CD4-positive, alpha-beta T cell (primary cell): ENCODE measurements around the gene WDR31. TPM values are rescaled to one million over a fixed set of nuclear protein-coding genes. Genes with fewer than 3 reads are reported as not detected.

ENCODE experiments used
- ATAC-seq: fragments of 200-7000 bp; cut with Tn5 transposase; one replicate; pipeline ENCODE4 v1.10.0; 2022; ENCODE audit warnings: mild to moderate bottlenecking; ENCODE audit not compliant: poor library complexity
- CTCF ChIA-PET: fragments of 350-600 bp; sonication (Branson Sonifier 250); formaldehyde crosslinking; loops from one replicate; lab custom pipeline; 2021; ENCODE audit warnings: antibody characterized with exemption, inconsistent platforms; lab: Charles Lee
- POLR2A ChIA-PET: fragments of 350-600 bp; sonication (Branson Sonifier 250); formaldehyde crosslinking; loops from one replicate; lab custom pipeline; 2021; ENCODE audit warnings: antibody characterized with exemption, inconsistent platforms; lab: Charles Lee
- DNase-seq, 14 experiments: peaks; one replicate each; pipeline ENCODE4 v3.0.0-alpha.2; 2013 to 2020; ENCODE audit warnings: mixed read lengths in 2 of 14
- H3K27ac ChIP-seq, 2 donors: one replicate each; pipeline versions ENCODE4 v1.5.1 to v1.7.0; 2013; ENCODE audit warnings: low read length in 2 of 2, low read depth in 1 of 2, mild to moderate bottlenecking in 1 of 2
- H3K27me3 ChIP-seq, 2 experiments: 1 replicate in 1 of 2; 2 replicates in 1 of 2; pipeline versions ENCODE4 v1.6.1 to v1.7.0; 2013; ENCODE audit warnings: low read length in 2 of 2, control low read depth in 1 of 2, mild to moderate bottlenecking in 1 of 2, moderate library complexity in 1 of 2; ENCODE audit not compliant: insufficient read depth in 2 of 2, control insufficient read depth in 1 of 2
- H3K36me3 ChIP-seq: one replicate; pipeline ENCODE4 v1.6.1; 2013; ENCODE audit warnings: low read length, control low read depth; ENCODE audit not compliant: insufficient read depth
- H3K4me1 ChIP-seq: one replicate; pipeline ENCODE4 v1.6.1; 2013; ENCODE audit warnings: low read length, control low read depth; ENCODE audit not compliant: insufficient read depth
- H3K4me3 ChIP-seq: one replicate; pipeline ENCODE4 v1.5.1; 2013; ENCODE audit warnings: mild to moderate bottlenecking, low read length, moderate library complexity
- H3K9me3 ChIP-seq, 2 experiments: 1 replicate in 1 of 2; 2 replicates in 1 of 2; pipeline versions ENCODE4 v1.6.1 to v1.7.0; 2013; ENCODE audit warnings: low read length in 2 of 2, mild to moderate bottlenecking in 2 of 2, control low read depth in 1 of 2, moderate library complexity in 1 of 2; ENCODE audit not compliant: control insufficient read depth in 1 of 2, insufficient read depth in 1 of 2
- H3K27ac Mint-ChIP-seq: one replicate; pipeline ENCODE4 v1.8.0; 2020; ENCODE audit warnings: mixed read lengths
- H3K27me3 Mint-ChIP-seq: one replicate; pipeline ENCODE4 v1.8.0; 2021; ENCODE audit warnings: mixed read lengths
- H3K36me3 Mint-ChIP-seq: one replicate; pipeline ENCODE4 v1.8.0; 2021; ENCODE audit warnings: low read depth, mixed read lengths
- H3K4me1 Mint-ChIP-seq: one replicate; pipeline ENCODE4 v1.8.0; 2021; ENCODE audit warnings: low read depth, mixed read lengths
- H3K4me3 Mint-ChIP-seq: one replicate; pipeline ENCODE4 v1.8.0; 2020; ENCODE audit warnings: mild to moderate bottlenecking, mixed read lengths
- H3K9me3 Mint-ChIP-seq: one replicate; pipeline ENCODE4 v1.8.0; 2020; ENCODE audit warnings: mixed read lengths
- intact Hi-C, 2 experiments: fragments of 100-400 bp; cut with DNase I in 1 of 2; cut with micrococcal nuclease in 1 of 2; formaldehyde crosslinking; loops; one replicate each; pipeline versions ENCODE4 v1.15.1 to v1.9.0; 2023 to 2025; cut with DNase I, micrococcal nuclease
- total RNA-seq, 174 experiments: library from RNA in 2 of 174; stranded (reverse) in 2 of 174; gene quantifications; one replicate each; pipeline ENCODE4 v1.2.3 and lab custom pipeline; 2021 to 2026
- TF ChIP-seq, protein P1 (sequence below): fragments of 200-600 bp; IDR thresholded peaks from one replicate; pipeline ENCODE4 v1.8.0; 2022; ENCODE audit warnings: antibody characterized with exemption, mild to moderate bottlenecking

WDR31 gene
- total RNA-seq, 2 experiments from 2014 or later = 0.14 to 0.22 TPM

DNA sequence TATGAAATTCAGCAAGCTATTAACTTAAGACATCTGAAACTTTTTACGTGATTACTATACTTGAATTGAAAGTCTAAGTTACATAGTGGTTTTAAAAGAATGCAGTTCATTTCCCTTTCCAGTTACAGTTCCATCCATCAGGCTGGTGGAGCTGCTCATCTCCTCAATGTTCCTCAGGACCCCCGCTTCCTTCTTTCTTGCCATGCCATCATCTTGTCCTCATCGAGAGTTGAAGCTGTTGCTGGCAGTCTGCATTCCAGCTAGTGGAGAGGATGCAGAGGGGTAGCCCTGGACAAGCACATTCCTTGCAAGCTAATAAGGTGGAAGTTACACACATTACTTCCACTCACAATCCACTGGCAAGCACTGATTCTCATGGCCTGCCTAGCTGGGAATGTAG lies 28.1 kb downstream of the WDR31 start:
- Histone ChIP-seq H3K27ac (no peak overlapping the region), H3K9me3 (no peaks in the 10 kb centered on the region), H3K4me1 (no peaks in the 10 kb centered on the region), H3K4me3 (no peak overlapping the region), H3K36me3 (no peaks in the 10 kb centered on the region), H3K27me3 (no peaks in the 10 kb centered on the region)
- Mint-ChIP-seq H3K27me3 (no peaks in the 10 kb centered on the region), H3K4me1 (no peaks in the 10 kb centered on the region), H3K4me3 (no peak overlapping the region), H3K36me3 (no peaks in the 10 kb centered on the region), H3K27ac (no peak overlapping the region), H3K9me3 (no peaks in the 10 kb centered on the region)
- POLR2A ChIA-PET = no interaction called here
- CTCF ChIA-PET = interaction anchor here (0.9 kb wide), 1 partner anchor 346 kb away, joined by 3 read pairs; no protein-coding TSS in a partner anchor
- TF ChIP-seq, protein P1, sequence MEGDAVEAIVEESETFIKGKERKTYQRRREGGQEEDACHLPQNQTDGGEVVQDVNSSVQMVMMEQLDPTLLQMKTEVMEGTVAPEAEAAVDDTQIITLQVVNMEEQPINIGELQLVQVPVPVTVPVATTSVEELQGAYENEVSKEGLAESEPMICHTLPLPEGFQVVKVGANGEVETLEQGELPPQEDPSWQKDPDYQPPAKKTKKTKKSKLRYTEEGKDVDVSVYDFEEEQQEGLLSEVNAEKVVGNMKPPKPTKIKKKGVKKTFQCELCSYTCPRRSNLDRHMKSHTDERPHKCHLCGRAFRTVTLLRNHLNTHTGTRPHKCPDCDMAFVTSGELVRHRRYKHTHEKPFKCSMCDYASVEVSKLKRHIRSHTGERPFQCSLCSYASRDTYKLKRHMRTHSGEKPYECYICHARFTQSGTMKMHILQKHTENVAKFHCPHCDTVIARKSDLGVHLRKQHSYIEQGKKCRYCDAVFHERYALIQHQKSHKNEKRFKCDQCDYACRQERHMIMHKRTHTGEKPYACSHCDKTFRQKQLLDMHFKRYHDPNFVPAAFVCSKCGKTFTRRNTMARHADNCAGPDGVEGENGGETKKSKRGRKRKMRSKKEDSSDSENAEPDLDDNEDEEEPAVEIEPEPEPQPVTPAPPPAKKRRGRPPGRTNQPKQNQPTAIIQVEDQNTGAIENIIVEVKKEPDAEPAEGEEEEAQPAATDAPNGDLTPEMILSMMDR = no peak
- DNase-seq (no peak), ATAC-seq (no peak)
- intact Hi-C loops = no loop called here

DNA sequence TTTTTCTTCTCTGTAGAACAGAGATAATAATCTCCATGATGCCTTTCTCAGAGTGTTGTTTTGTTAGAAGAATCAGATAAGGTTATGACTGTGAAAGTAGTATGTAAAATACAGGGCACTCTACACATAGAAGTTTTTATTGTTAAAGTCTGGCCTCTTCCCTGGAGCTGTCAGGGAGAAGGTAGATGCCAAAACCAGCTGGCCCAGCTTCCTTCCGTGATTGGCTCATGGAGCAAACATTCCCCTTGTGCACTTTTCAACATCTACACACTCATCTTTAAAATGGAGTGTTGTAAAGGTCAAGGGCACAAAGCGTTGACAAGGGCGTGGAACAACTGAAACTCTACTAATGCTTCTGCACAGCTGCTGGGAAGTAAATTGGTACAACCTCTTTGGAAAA lies 29.5 kb downstream of the WDR31 start:
- ChIA-PET POLR2A (no interaction called here), CTCF (no interaction called here)
- Histone ChIP-seq H3K9me3 (no peaks in the 10 kb centered on the region), H3K36me3 (no peaks in the 10 kb centered on the region), H3K4me3 (no peak overlapping the region), H3K27me3 (no peaks in the 10 kb centered on the region), H3K27ac (no peak overlapping the region), H3K4me1 (no peaks in the 10 kb centered on the region)
- DNase-seq (no peak), ATAC-seq (no peak)
- Mint-ChIP-seq H3K4me1 (no peaks in the 10 kb centered on the region), H3K4me3 (no peak overlapping the region), H3K27ac (no peak overlapping the region), H3K36me3 (no peaks in the 10 kb centered on the region), H3K9me3 (no peaks in the 10 kb centered on the region), H3K27me3 (no peaks in the 10 kb centered on the region)
- intact Hi-C loops = no loop called here
- TF ChIP-seq, protein P1 = no peak

DNA sequence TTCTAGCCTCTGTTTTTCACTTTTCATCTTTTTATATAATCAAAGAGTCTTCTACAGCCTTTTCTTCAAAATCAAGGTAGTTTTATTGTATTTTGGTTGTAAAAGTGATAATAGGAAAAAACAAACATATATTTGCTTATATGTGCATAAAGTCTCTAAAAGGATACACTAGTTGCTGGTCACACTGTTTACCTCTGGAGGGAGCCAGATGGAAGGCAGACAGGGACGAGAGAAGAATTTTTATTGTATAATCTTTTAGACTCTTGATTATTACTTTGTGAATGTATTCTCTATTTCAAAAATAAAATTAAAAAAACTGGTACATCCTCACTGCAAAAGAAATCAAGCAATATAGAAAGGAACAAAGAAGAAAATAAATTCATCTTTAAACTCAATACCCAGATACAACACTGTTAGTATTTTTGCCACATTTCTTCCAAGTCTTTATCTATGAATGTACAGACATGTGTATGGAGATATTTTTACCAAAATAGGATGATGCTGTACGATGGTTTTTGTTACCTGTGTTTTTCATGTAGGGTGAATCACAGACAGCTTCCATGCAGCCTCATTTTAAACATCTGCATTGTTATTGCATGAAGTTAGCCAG lies 30.8 kb downstream of the WDR31 start:
- intact Hi-C loops = loop anchor here (1.0 kb wide), 3 partner anchors 40 to 349 kb away; partner anchors contain the start of gene BSPRY (in 1 of the 2)
- no peaks in the 10 kb centered on the region for H3K9me3 ChIP-seq
- ChIA-PET POLR2A (no interaction called here), CTCF (no interaction called here)
- DNase-seq (peak in 7 of 14 experiments; percentile 1 to 56 (median 24)), ATAC-seq (peak; percentile 46)
- no peaks in the 10 kb centered on the region for H3K36me3 Mint-ChIP-seq
- H3K4me3 ChIP-seq = no peak overlapping the region
- no peaks in the 10 kb centered on the region for H3K4me1 ChIP-seq
- H3K27me3 ChIP-seq = no peaks in the 10 kb centered on the region
- H3K36me3 ChIP-seq = no peaks in the 10 kb centered on the region
- H3K4me3 Mint-ChIP-seq = no peak overlapping the region
- H3K27ac ChIP-seq = no peak overlapping the region
- TF ChIP-seq, protein P1 = peak; percentile 56
- H3K27ac Mint-ChIP-seq = no peak overlapping the region
- H3K9me3 Mint-ChIP-seq = no peaks in the 10 kb centered on the region
- H3K27me3 Mint-ChIP-seq = no peaks in the 10 kb centered on the region
- H3K4me1 Mint-ChIP-seq = no peaks in the 10 kb centered on the region
